ENCODE data around the gene S100A13.
"Not testable (repeated sequence)": the region's sequence is repeated elsewhere in the genome, so short reads cannot be mapped to it uniquely, and the experiment has no call there.

S100A13 gene

DNA sequence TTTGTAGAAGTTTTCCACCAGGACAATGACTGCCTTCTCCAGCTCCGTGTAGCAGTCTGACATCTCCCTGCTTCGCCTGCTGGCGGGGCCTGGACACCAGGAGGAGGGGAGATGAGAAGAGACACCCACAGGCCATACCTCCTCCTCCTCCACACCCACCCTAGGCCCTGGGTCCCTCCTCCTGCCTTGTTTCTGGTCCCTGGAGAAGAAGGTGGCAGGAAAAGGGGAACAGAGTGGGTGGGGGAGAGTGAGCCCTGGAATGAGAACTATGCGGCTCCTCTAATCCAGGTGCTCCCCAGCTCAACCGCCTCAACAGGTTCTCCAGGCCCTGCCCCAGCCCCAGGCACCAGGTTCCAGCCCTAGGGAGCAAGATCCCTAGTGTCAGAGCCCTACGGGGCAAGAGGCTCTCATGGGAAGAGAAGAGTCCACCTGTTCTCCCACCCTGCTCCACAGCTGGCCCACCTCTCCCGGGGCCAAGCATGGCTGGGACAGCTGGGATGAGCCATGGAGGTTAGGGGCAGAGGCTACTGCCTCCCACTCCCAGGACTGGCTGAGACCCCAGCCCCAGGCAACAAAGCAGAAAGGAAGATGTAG, 19.1 kb downstream of the S100A13 start:
- no peak for DNase-seq (ENCODE audit: low read depth)

DNA sequence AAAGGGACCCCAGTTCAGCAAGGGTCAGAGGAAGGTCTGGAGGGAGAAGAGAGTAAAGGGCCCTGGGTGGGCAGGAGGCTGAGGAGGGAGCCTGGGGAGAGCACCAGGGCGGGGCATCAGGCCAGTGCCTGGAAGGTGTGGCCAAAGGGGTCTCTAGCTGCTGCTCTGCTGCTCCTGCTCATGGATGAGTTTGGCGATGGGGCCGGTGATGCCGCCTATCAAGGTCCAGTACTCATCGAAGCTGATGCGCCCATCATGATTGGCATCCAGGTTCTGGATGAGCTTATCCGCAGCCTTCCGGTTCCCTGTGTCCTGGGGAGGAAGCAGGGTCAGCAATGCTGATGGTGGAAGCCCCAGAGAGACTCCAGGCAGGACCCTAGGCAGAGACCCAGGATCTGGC, 19.9 kb downstream of the S100A13 start:
- no peak for DNase-seq (ENCODE audit: low read depth)

DNA sequence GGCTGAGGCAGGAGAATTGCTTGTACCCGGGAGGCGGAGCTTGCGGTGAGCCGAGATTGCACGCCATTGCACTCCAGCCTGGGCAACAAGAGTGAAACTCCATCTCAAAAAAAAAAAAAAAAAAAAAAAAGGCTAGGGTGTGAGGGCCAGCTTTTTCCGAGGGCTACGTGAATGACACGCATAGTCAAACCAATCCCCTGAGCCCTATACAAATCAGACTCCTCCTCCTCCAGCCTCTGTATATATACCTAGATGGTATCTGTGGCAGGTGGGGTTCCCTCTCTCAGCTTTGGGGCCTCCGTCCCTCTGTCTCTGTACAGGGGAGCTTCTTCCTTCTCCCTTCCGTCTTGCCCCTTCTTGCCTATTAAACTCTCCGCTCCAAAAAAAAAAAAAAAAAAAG, 21.1 kb downstream of the S100A13 start:
- DNase-seq (ENCODE audit: low read depth), result no peak

DNA sequence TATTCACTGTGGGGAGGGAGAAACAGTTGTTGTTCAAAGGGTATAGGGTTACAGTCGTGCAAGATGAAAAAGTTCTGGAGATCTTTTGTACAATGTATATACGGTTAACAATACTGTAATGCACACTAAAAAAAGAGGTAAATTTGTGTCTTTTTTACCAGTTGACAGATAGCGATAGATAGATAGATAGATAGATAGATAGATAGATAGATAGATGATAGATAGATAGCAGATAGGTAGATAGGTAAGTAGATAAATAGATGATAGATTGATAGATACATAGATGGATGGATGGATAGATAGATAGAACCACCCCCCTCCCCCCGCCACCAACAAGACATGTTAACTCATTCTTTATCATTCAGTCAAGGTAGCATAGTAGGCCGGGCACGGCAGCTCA, 24.6 kb downstream of the S100A13 start:
- DNase-seq (ENCODE audit: low read depth), result no peak

DNA sequence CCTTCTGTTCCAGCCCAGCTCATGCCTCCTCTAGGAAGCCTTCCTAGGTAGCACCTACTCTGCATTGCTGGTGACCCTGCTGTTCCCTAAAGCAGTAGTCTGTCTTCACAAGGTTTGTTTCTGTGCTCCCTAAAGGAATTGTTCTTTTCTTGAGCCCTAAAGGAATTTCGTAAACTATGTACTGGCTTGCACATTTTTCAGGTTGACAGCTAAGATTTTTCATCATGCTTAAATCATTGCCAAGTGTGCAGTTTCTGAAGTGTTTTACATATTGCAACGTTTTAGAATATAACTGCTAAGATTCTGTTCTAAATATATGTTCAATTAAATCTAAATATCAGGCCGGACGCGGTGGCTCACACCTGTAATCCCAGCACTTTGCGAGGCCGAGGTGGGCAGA, 27.5 kb downstream of the S100A13 start:
- DNase-seq (ENCODE audit: low read depth), result no peak

DNA sequence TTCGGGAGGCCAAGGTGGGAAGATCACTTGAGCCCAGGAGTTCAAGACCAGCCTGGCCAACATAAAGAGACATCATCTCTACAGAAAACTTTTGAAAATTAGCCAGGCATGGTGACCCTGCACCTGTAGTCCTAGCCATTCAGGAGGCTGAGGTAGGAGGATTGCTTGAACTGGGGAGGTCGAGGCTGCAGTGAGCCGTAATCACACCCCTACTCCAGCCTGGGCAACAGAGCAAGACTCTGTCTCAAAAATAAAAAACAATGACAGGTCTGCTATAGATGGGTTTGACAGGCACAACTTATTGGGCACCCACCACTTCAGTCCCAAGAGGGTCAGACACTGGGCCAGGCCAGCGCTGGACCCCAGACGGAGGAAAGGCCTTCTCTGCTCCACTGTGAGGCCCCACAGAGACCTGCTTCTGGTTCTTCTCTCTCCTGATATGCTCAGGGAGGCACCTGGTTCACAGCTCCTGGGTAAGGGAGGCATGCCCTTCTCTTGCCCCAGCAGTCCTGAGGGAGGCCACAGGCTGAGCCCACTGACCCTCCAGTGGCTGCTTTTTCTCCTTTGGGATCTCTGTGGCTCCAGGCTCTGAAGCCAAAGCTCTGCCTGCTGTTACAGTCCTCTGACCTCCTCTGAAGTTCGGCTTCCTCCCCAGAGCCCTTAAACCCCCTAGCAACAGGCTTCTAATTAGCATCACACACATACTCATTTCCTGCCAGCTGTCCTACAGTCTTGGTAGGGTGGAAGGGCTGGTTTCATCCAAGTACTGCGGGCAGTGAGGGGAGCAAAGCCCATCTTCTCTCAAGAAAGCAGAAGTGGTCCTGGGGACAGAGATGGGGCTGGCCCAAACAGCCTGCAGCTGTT, 28.8 kb downstream of the S100A13 start:
- peak; percentile 33 for DNase-seq (ENCODE audit: low read depth)

DNA sequence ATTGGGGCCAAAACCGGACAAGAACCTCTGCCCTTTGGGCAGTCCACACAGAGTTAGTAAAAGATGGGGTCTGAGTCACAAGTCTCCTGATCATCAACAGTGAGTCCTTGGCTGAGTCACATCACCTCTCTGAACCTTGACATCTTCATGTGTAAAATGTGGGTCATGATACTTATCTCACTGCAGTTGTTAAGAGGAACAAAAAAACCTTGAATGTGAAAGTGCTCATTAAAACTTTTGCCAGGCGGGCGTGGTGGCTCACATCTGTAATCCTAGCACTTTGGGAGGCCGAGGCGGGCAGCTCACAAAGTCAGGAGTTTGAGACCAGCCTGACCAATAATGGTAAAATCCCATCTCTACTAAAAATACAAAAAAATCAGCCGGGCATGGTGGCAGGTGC, 30.1 kb downstream of the S100A13 start:
- DNase-seq (ENCODE audit: low read depth), result no peak

DNA sequence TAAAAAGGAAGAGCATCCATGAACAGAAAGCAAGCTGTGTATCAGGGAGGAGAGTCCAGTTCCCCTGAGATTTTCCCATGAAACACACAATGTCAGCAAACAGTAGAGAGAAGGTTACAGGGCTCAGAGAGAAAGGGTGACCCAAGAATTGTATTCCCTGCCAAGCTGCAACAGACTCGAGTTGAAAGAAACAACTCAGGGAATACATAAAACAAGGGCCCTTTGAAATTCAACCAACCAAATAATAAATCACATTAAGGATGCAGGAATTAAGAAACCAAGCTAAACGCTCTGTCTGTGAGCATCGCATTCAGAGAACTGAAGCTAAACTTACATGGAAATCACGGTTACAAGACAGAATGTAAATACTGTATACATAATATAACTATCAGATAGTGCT, 34.6 kb downstream of the S100A13 start:
- no peak for DNase-seq (ENCODE audit: low read depth)

DNA sequence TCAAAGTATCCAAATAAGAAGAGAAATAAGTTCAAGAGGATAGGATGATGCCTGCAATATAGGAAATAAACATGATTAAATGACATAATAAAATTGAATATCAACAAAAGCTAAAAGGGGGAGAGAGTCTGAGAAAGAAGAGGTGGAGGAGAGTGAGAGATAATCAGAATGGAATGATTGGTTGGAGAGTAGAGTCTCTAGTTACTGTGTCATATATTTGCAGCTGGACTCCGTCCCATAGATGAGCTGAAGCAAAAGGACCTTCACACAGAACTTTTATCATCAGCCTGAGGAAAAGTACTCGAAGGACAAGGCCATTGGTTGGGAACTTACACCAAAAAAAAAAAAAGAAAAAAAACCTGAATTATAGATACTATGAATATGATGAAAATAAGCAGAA, 38.8 kb downstream of the S100A13 start:
- no peak for DNase-seq (ENCODE audit: low read depth)

DNA sequence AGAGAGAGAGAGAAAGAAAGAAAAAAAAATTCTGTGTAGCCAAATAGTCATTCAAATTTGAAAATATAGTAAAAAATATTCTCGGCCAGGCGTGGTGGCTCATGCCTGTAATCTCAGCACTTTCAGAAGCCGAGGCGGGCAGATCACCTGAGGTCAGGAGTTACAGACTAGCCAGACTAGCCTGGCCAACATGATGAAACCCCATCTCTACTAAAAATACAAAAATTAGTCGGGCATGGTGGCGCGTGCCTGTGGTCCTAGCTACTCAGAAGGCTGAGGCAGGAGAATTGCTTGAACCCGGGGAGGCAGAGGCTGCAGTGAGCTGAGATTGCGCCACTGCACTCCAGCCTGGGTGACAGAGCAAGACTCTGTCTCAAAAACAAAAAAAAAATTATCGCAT, 39.3 kb downstream of the S100A13 start:
- DNase-seq (ENCODE audit: low read depth), result not testable (repeated sequence)

DNA sequence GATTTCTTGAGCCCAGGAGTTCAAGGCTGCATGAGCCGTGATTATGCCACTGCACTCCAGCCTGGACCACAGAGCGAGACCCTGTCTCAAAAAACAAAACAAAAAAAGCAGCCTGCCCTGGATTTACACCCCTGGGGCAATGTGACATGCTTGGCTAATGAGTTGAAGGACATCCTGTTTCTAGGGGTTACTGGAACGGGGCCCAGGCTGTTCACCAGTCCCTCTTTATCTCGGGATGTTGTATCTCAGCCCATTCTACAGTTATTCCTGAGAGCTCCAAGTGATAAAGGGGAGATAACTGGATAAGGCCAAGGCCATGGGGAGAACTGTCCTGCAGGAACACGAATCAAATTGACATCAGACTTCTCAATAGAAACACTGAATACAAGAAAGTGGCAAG, 40.0 kb downstream of the S100A13 start:
- no peak for DNase-seq (ENCODE audit: low read depth)

DNA sequence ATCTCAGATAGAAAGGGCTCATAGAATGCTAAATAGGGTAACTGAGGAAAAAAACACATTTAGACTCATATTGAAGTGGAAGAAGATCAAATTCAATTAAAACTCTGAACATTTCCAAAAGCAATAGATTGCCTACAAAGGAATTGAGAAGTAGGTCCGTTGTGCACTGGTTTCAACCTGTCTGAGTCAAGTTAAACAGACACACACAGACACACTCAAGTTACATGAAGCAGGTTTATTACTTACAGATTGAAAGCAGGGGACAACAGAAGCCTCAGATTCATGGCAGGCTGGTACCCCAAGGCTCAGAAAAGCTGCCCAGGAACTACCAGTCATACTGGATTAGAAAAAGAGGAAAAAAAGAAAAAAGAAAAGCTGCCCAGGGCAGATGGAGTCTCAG, 41.0 kb downstream of the S100A13 start:
- DNase-seq (ENCODE audit: low read depth), result no peak

DNA sequence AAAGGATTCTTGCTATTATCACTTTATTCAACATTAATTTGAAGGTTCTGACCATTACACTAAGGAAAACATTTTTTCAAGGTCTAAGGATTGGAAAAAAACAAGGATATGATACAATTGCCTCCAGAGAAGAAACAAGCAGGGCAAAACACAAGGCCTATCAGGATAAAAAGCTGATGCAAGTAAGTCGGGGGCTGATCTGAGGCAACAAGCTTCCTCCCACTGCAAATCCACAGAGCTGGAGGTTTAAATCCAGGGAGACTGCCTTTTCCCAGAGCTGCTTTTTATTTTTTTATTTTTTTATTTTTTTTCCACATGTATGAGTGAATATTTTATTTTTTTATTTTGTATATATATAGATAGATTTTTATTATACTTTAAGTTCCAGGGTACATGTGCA, 42.3 kb downstream of the S100A13 start:
- DNase-seq (ENCODE audit: low read depth), result no peak

DNA sequence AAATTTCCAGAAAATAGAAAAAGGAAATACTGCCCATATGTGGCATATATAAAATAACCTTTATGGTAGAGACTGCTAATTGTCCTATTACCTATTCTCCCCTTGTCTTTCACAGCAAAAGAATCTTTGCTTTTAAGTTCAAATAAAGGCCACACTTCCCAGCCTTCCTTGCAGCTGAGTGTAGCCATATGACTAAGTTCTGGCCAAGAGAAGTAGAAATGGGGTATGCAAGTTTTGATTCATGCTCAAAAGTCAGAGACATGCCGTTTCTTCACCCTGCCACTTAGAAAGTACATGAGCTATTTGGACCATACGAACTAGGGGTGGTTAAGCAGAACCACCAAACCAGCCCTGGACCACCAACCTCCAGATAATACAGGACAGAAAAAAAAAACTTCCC, 43.3 kb downstream of the S100A13 start:
- no peak for DNase-seq (ENCODE audit: low read depth)

DNA sequence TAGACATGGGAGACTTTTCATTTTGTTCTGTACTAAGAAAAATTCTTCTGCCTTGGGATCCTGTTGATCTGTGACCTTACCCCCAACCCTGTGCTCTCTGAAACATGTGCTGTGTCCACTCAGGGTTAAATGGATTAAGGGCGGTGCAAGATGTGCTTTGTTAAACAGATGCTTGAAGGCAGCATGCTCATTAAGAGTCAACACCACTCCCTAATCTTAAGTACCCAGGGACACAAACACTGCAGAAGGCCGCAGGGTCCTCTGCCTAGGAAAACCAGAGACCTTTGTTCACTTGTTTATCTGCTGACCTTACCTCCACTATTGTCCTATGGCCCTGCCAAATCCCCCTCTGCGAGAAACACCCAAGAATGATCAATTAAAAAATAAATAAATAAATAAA, 43.8 kb downstream of the S100A13 start:
- DNase-seq (ENCODE audit: low read depth), result not testable (repeated sequence)

DNA sequence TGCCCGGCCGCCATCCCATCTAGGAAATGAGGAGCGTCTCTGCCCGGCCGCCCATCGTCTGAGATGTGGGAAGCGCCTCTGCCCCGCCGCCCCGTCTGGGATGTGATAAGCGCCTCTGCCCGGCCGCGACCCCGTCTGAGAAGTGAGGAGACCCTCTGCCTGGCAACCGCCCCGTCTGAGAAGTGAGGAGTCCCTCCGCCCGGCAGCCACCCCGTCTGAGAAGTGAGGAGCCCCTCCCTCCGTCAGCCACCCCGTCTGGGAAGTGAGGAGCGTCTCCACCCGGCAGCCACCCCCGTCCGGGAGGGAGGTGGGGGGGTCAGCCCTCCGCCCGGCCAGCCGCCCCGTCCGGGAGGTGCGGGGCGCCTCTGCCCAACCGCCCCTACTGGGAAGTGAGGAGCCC, 44.5 kb downstream of the S100A13 start:
- not testable (repeated sequence) for DNase-seq (ENCODE audit: low read depth)

DNA sequence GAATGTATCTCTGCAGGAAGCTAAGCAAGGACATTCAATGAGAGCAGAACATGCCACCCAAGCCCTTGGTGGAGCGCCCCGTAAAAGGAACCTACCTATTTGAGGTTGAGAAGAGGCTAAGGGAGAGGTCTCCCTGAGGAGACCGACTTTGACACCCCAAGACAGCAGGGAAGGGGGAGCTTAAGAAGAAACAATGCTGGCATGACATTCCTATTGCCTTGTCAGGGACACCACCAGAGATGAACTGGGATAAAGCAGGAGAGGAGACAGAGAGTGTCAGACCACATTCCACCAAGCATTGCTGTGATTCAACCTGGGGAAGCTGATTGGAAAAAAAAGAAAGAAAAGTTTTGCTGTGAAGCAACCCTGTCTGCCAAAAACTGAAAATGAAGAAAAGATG, 48.4 kb downstream of the S100A13 start:
- no peak for DNase-seq (ENCODE audit: low read depth)

DNA sequence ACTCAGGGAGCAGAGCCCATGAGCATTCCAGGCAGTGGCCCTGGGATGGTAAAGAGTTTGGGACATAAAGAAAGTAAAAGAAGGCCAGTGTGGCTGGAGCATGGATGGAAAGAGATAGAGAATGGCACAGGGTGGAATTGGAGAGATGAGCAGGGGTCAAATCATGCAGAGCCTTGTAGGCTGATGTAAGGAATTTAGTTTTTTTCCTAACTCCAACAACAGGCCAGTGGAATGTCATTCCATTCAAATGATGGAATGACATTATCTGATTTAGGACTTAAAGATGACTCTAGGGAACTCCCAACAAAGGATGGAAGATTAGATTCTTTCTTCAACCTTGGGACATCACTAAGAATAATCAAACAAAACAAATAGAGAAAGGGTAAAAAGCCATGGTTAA, 48.8 kb downstream of the S100A13 start:
- DNase-seq (ENCODE audit: low read depth), result no peak

DNA sequence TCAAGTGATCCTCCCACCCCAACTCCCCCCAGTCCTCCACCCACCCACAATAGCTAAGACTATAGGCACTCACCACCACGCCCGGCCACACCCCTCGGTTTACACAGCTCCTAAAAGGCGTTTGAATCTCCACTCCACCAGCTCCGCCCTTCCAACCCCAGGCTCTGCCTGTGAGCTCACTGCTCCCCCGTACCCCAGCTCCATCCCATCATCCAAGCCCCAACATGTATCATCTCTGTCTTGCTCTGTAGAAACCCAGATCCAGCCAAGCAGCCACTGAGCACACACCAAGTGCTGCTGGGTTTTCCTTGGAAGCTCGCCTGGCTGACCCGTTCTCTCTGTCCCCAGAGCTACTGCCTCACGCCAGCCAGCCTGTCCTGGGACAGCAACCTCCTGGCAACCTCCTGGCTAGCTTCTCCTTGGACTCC, 49.7 kb downstream of the S100A13 start:
- no peak for DNase-seq (ENCODE audit: low read depth)

DNA sequence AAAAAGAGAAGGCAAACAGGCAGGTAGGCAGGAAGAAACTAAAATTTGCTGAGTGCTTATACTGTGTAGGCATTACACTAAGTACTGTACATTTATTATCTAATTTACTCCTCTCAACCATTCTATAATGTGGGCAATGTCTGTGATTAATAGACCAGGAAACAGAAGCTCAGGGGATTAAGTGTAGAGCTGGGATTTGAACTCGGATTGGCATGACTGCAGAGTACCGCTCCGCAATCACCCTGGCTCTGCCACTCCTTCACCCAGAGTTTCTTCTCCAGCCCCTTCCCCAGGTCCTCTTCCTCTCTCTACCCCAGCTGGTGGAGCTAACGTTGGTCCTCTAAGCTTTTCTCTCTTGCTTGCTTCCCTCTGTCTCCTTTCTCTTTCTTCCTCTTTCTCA, 50.2 kb downstream of the S100A13 start:
- no peak for DNase-seq (ENCODE audit: low read depth)

DNA sequence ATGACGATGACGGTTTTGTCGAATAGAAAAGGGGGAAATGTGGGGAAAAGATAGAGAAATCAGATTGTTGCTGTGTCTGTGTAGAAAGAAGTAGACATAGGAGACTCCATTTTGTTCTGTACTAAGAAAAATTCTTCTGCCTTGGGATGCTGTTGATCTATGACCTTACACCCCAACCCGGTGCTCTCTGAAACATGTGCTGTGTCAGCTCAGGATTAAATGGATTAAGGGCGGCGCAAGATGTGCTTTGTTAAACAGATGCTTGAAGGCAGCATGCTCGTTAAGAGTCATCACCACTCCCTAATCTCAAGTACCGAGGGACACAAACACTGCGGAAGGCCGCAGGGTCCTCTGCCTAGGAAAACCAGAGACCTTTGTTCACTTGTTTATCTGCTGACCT, 51.8 kb downstream of the S100A13 start:
- not testable (repeated sequence) for DNase-seq (ENCODE audit: low read depth)

DNA sequence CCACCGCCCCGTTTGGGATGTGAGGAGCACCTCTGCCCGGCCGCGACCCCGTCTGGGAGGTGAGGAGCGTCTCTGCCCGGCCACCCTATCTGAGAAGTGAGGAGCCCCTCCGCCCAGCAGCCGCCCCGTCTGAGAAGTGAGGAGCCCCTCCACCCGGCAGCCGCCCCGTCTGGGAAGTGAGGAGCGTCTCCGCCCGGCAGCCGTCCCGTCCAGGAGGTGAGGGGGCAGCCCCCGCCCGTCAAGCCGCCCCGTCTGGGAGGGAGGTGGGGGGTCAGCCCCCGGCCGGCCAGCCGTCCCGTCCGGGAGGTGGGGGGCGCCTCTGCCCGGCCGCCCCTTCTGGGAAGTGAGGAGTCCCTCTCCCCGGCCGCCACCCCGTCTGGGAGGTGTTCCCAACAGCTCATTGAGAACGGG, 52.2 kb downstream of the S100A13 start:
- DNase-seq (ENCODE audit: low read depth), result not testable (repeated sequence)

DNA sequence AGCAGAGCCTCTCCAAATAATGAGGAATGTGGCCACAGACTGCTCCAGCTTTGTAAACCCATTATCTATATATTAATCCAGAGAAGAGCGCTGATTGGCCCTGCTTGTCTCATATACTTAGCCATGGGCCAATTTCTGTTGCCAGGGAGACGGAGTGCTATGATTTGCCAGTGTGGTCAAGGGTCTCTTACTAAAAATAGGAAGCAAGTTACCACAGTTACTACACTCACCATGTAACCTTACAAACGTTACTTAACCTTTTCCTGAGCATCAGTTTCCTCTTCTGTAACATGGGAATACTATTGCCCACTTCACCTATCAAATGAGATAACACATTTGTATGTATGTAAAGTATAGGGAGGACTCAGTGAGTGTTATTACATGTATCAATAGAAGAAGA, 54.0 kb downstream of the S100A13 start:
- no peak for DNase-seq (ENCODE audit: low read depth)

DNA sequence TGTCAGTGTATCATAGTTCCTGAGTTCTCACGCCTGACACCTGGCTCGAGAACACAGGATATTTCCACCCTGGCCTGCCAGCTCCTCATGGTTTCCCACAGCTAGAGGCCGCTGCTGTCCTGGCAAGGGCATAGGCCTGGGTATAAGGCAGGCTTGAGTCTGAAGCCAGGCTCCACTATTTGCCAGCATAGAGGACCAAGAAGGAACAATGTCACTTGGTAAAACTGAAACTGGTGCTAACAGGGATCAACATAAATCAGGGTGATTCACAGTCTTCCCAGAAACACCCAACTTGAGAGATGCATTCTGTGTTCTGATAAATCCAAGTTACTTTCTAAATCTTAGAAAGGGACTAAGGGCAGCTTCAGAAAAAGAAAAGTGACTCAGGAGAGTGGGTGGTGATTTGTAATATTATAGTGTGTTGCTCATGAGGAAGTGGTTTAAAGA, 54.7 kb downstream of the S100A13 start:
- DNase-seq (ENCODE audit: low read depth), result peak; percentile 83

Data from GM04503 (cell line).